A549 treated with AZD9567 at 1 μM for 4 hours (cell line): ENCODE measurements around the gene SEM1. TPM values are rescaled to one million over a fixed set of nuclear protein-coding genes. Genes with fewer than 3 reads are reported as not detected.

ENCODE experiments used
- total RNA-seq: library from RNA; stranded (reverse); fragments of 200-300 nt; extraction: Qiagen RNA extraction; gene quantifications from 5 replicates; pipeline ENCODE4 v1.2.3, GENCODE V29; 2022; ENCODE audit not compliant: insufficient read depth

Gene SEM1
- 318 to 679 TPM (median 343 TPM) in 5 replicates for total RNA-seq

GRCh38 chr7:96709381-96710228 is at the start of gene SEM1:
Gene SEM1, minus strand, starts transcription at chr7:96709846. Its CDS starts 83 bp downstream, at chr7:96709763.

